ENCODE data around the gene PURA.

Gene PURA

DNA sequence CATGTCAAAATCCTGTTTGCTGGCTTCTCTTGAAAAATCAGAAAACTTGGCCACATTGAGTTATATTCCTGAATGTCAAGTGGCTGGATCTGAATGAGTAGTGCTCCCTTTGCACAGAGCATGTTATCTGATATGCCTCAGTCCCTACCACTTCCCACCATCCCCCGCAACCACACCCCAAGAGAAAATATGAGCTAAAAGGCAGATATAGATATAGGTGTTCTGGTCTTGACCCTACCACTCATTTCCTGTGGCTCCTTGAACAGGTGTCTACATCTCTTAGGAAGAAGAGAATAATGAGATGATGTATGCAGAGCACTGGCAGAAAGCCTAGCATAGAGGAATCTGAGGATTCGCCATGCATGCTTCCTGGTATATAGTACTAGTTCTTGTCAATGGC lies 54.5 kb downstream of the PURA start:
- no peak for TF ChIP-seq NFIC (IDR thresholded peaks at IDR 0.05)
- no peak for TF ChIP-seq CEBPB (IDR thresholded peaks at IDR 0.05)
- no peak for TF ChIP-seq FOXM1 (IDR thresholded peaks at IDR 0.05; ENCODE audit: borderline replicate concordance, low read depth)
- no peak for TF ChIP-seq RAD21 (IDR thresholded peaks at IDR 0.05; ENCODE audit: low read depth)
- TF ChIP-seq TCF12 (IDR thresholded peaks at IDR 0.05; ENCODE audit: low read depth), result no peak
- TF ChIP-seq CREB1 (IDR thresholded peaks at IDR 0.05; ENCODE audit: low read depth), result no peak

DNA sequence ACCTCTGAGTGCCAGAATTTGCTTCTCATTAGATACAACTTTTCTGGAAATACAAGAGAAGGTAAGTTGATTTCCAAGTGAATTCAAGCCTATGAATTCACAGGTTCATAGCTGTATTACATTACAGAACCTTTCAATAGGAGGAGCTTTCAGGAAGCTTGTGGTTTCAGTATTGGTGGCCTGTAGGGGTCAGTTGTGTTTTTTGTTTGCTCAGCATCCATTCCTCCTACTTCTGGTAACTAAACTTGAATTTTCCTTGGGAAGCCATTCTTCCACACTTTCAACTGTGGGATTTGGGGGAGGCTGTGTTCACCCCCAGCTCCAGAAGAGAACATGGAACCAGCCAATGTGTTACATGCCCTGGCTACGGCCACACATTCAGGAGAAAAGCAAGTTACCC lies 55.5 kb downstream of the PURA start:
- no peak for TF ChIP-seq MAX (IDR thresholded peaks at IDR 0.05)
- no peak for TF ChIP-seq CREB1 (IDR thresholded peaks at IDR 0.05; ENCODE audit: low read depth)
- peak; percentile 24; the same call in 1 of the 2 replicates for TF ChIP-seq RAD21 (IDR thresholded peaks at IDR 0.05; ENCODE audit: low read depth)

- no peak for TF ChIP-seq CEBPB (IDR thresholded peaks at IDR 0.05)
- TF ChIP-seq RAD21 (IDR thresholded peaks at IDR 0.05; ENCODE audit: low read depth), result no peak
- TF ChIP-seq EP300 (IDR thresholded peaks at IDR 0.05; ENCODE audit: borderline replicate concordance), result no peak
- no peak for TF ChIP-seq NFIC (IDR thresholded peaks at IDR 0.05)
- no peak for TF ChIP-seq EGR1 (IDR thresholded peaks at IDR 0.05)
- TF ChIP-seq, protein P1, sequence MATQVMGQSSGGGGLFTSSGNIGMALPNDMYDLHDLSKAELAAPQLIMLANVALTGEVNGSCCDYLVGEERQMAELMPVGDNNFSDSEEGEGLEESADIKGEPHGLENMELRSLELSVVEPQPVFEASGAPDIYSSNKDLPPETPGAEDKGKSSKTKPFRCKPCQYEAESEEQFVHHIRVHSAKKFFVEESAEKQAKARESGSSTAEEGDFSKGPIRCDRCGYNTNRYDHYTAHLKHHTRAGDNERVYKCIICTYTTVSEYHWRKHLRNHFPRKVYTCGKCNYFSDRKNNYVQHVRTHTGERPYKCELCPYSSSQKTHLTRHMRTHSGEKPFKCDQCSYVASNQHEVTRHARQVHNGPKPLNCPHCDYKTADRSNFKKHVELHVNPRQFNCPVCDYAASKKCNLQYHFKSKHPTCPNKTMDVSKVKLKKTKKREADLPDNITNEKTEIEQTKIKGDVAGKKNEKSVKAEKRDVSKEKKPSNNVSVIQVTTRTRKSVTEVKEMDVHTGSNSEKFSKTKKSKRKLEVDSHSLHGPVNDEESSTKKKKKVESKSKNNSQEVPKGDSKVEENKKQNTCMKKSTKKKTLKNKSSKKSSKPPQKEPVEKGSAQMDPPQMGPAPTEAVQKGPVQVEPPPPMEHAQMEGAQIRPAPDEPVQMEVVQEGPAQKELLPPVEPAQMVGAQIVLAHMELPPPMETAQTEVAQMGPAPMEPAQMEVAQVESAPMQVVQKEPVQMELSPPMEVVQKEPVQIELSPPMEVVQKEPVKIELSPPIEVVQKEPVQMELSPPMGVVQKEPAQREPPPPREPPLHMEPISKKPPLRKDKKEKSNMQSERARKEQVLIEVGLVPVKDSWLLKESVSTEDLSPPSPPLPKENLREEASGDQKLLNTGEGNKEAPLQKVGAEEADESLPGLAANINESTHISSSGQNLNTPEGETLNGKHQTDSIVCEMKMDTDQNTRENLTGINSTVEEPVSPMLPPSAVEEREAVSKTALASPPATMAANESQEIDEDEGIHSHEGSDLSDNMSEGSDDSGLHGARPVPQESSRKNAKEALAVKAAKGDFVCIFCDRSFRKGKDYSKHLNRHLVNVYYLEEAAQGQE (IDR thresholded peaks at IDR 0.05; ENCODE audit: low read depth), result no peak
- TF ChIP-seq ZBTB7A (IDR thresholded peaks at IDR 0.05; ENCODE audit: low read depth), result no peak
- no peak for TF ChIP-seq TAF1 (IDR thresholded peaks at IDR 0.05; ENCODE audit: low read depth)
- no peak for TF ChIP-seq TEAD4 (IDR thresholded peaks at IDR 0.05)
- no peak for TF ChIP-seq FOXM1 (IDR thresholded peaks at IDR 0.05; ENCODE audit: borderline replicate concordance, low read depth)
- TF ChIP-seq TCF12 (IDR thresholded peaks at IDR 0.05; ENCODE audit: low read depth), result no peak
- TF ChIP-seq MAX (IDR thresholded peaks at IDR 0.05), result no peak
- no peak for TF ChIP-seq YY1 (IDR thresholded peaks at IDR 0.05; ENCODE audit: low read depth)
- TF ChIP-seq, protein P2, sequence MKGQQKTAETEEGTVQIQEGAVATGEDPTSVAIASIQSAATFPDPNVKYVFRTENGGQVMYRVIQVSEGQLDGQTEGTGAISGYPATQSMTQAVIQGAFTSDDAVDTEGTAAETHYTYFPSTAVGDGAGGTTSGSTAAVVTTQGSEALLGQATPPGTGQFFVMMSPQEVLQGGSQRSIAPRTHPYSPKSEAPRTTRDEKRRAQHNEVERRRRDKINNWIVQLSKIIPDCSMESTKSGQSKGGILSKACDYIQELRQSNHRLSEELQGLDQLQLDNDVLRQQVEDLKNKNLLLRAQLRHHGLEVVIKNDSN (IDR thresholded peaks at IDR 0.05), result no peak
- TF ChIP-seq CREB1 (IDR thresholded peaks at IDR 0.05; ENCODE audit: low read depth), result no peak
Measured at GRCh38 chr5:140172483-140172882, 58.6 kb downstream of the PURA start.

- no peak for TF ChIP-seq CREB1 (IDR thresholded peaks at IDR 0.05; ENCODE audit: low read depth)
- TF ChIP-seq TAF1 (IDR thresholded peaks at IDR 0.05; ENCODE audit: low read depth), result no peak
- TF ChIP-seq, protein P1 (IDR thresholded peaks at IDR 0.05; ENCODE audit: low read depth), result no peak
- TF ChIP-seq EGR1 (IDR thresholded peaks at IDR 0.05), result no peak
- no peak for TF ChIP-seq RAD21 (IDR thresholded peaks at IDR 0.05; ENCODE audit: low read depth)
- no peak for TF ChIP-seq CEBPB (IDR thresholded peaks at IDR 0.05)
- no peak for TF ChIP-seq ZBTB7A (IDR thresholded peaks at IDR 0.05; ENCODE audit: low read depth)
- no peak for TF ChIP-seq FOXM1 (IDR thresholded peaks at IDR 0.05; ENCODE audit: borderline replicate concordance, low read depth)
- TF ChIP-seq, protein P2 (IDR thresholded peaks at IDR 0.05), result no peak
- no peak for TF ChIP-seq TCF12 (IDR thresholded peaks at IDR 0.05; ENCODE audit: low read depth)
- no peak for TF ChIP-seq NFIC (IDR thresholded peaks at IDR 0.05)
- no peak for TF ChIP-seq TEAD4 (IDR thresholded peaks at IDR 0.05)
- TF ChIP-seq YY1 (IDR thresholded peaks at IDR 0.05; ENCODE audit: low read depth), result no peak
Measured at GRCh38 chr5:140174014-140174413, 60.1 kb downstream of the PURA start.

- no peak for TF ChIP-seq TCF12 (IDR thresholded peaks at IDR 0.05; ENCODE audit: low read depth)
- TF ChIP-seq, protein P2 (IDR thresholded peaks at IDR 0.05), result peak; percentile 80
- TF ChIP-seq MAX (IDR thresholded peaks at IDR 0.05), result 0 out of 2 replicates have a peak, but pooled peaks have one; percentile 16
- TF ChIP-seq CEBPB (IDR thresholded peaks at IDR 0.05), result peak; percentile 60; the same call in 1 of the 2 replicates
- no peak for TF ChIP-seq FOXM1 (IDR thresholded peaks at IDR 0.05; ENCODE audit: borderline replicate concordance, low read depth)
- peak; percentile 73 for TF ChIP-seq TAF1 (IDR thresholded peaks at IDR 0.05; ENCODE audit: low read depth)
- TF ChIP-seq CREB1 (IDR thresholded peaks at IDR 0.05; ENCODE audit: low read depth), result peak; percentile 81
- peak; percentile 26; the same call in 1 of the 2 replicates for TF ChIP-seq YY1 (IDR thresholded peaks at IDR 0.05; ENCODE audit: low read depth)
Measured at GRCh38 chr5:140174465-140175366, 60.8 kb downstream of the PURA start, which contains the start of gene CYSTM1. TSS of gene CYSTM1 (plus strand) at chr5:140175188. CDS start at chr5:140194466, 19,278 bp downstream.
